Measurements from ENCODE around the gene BPTF.
A peak's percentile ranks its signal among the peaks of the same experiment; 100 is the strongest.
"Not testable (repeated sequence)": the region's sequence is repeated elsewhere in the genome, so short reads cannot be mapped to it uniquely, and the experiment has no call there.

Gene BPTF

DNA sequence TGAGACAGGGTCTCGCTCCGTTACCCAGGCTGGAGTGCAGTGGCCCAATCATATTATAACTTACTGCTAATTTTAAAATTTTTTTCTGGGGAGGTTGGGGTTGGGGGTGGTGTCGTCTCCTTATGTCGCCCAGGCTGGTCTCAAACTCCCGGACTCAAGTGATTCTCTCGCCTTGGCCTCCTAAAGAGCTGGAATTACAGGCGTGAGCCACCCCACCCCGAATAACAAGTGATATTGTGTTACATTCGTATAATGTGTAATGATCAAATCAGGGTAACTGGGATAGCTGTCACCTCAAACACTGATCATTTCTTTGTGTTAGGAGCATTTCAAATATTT, 194.0 kb downstream of the BPTF start:
- DNase-seq: no peak

DNA sequence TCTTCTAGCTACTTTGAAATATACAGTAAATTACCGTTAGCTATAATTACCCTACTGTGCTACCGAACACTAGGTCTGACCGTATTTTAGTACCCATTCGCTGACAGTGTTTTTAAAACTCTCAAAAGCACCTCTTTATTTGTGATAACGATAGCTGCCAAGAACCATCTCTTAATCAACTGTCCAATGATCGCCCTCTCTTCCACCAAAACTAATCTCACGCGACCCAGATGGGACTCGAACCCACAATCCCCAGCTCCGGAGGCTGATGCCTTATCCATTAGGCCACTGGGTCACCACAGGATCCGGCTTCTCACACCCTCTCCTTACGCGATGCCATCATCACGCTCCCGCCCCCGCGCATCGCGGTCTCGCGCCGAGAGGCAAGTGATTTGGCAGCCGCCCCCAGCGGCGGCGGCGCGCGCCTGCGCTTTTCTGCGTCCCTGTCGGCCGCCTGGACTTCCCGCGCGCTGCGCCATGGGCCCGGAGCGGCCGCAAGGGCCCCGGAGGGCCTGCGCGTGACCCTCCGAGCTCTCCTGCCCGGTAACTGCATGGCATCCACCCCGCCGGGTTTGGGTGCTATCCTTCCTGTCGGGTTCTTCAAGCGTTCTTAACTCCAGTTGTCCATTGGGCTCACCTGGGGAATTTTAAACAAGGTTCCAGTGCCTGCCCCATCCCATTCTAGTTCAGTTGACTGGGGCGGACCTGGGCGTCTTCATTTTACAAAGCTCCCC, 194.5 kb downstream of the BPTF start:
- peak; percentile 86 to 96 for DNase-seq

DNA sequence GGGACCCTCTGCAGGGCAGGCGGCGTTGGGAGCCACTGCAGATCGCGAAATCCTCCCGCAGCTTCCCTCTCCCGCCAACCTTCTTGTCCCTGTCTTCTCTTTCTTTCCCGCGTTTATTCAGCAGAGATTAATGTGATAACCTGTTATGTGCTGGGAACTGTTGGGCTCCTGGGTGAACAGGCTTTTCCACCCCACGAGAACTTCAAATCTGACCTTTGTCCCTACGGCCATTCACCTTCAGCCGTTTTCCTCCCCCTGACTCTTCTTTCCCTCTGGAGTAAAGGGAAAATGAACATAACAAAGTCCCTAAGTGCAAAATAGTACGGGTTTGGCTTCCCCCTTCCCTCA, 195.1 kb downstream of the BPTF start:
- DNase-seq: no peak

DNA sequence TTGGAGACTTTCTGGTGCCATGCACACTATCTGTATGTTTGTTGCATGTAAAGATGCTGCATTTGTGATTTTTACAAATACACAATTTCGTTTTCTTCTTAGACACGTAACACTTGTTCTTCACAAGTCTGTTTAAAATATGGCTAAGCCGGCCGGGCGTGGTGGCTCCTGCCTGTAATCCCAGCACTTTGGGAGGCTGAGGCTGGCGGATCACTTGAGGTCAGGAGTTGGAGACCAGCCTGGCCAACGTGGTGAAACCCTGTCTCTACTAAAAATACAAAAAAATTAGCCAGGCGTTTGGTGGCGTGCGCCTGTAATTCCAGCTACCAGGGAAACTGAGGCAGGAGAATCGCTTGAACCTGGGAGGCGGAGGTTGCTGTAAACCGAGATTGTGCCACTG, 195.5 kb downstream of the BPTF start:
- not testable (repeated sequence) for DNase-seq

DNA sequence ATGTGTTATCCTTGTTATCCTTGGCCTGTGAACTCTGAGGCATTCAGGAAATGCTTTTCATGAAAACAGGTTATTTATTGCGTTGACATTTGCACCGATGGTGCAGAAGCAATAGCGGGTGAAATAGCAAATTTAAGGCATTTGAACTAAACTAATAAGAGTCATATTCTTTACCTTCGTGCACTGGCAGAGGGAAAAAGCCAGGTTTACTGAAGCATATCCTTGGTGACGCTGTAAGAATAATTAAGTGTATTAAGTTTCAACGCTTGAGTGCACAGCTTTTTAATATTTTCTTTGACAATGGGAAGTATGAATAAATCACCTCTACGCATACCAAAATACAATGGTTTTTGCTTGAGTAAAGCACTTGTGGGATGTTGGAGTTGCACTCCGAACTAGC, 196.7 kb downstream of the BPTF start:
- no peak for DNase-seq

DNA sequence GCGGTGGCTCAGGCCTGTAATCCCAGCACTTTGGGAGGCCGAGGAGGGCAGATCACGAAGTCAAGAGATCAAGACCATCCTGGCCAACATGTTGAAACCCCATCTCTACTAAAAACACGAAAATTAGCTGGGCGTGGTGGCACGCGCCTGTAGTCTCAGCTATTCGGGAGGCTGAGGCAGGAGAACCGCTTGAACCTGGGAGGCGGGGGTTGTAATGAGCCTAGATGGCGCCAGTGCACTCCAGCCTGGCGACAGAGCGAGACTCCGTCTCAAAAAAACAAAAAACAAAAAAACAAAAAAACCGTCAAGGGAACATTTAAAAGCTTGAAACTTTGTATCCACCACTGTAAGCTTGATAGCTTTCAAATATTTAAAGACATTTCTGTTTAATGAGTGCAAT, 197.2 kb downstream of the BPTF start:
- DNase-seq: not testable (repeated sequence)

DNA sequence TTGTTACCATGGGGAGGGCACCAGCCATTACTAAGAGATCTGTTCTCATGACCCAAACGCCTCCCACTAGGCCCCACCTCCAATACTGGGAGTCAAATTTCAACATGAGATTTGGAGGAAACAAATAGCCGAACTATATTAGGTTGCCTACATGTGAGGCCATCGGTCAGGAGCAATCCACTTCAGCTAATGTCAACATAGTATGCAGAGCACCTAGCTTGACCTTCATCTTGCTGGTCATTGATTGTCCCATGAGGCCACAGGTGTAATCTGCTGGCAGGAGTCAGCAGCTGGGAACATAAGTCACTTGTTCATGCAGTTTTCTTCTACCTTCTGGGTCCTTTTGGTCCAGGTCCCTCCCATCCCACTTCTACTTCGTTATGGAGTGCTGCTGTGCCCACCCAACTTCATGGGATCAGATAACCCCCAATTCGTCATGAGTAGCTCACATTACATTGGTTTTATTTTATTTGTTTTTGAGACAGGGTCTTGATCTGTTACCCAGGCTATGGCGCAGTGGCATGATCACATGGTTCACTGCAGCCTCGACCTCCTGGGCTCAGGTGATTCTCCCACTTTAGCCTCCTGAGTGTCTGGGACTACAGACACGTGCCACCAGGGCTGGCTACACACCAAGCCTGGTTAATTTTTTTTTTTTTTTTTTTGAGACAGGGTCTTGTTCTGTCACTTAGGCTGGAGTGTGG, 204.4 kb downstream of the BPTF start:
- no peak for DNase-seq

Measured in bone marrow (tissue), 2 donors.